ENCODE results near the gene PTMA. TPM values are rescaled to one million over a fixed set of nuclear protein-coding genes. Genes with fewer than 3 reads are reported as not detected.
A peak's percentile ranks its signal among the peaks of the same experiment; 100 is the strongest.
"Not testable (repeated sequence)": the region's sequence is repeated elsewhere in the genome, so short reads cannot be mapped to it uniquely, and the experiment has no call there.

PTMA gene
- total RNA-seq (2014; rRNA removed; shearing (Covaris generic)): 1,434 and 1,752 TPM in 2 replicates
- 1,011 and 1,252 TPM in 2 replicates for polyA plus RNA-seq (2014; cell fraction: nucleus; rRNA removed)

GRCh38 chr2:231707927-231708772, at the start of gene PTMA:
PTMA (plus strand) TSS chr2:231708525; CDS start chr2:231708707, 182 bp downstream.
- DNase-seq (ENCODE audit: extremely low read depth, low read depth): peak; percentile 99

- not testable (repeated sequence) for DNase-seq (ENCODE audit: extremely low read depth, low read depth)
These were observed 48.3 kb upstream of the PTMA start for GRCh38 chr2:231660073-231660472.

DNA sequence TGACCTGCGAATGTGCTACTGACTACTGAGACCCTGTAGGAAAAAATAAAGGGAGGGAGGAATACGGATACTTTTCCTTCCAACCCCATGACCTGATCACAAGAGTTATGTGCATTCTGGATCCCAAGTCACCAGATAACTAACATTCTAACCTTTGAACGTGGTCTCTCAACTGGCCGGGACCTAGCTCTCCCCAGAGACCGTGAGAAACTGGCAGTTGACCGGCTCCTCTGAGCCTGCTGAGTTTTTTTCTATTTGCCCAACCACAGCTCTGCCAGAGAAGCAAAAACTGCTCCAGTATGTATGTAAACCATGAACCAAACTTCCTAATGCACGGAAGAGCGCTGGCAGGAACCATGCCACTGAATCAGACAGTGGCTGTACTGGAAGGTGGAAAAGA, 47.5 kb upstream of the PTMA start:
- no peak for DNase-seq (ENCODE audit: extremely low read depth, low read depth)

DNA sequence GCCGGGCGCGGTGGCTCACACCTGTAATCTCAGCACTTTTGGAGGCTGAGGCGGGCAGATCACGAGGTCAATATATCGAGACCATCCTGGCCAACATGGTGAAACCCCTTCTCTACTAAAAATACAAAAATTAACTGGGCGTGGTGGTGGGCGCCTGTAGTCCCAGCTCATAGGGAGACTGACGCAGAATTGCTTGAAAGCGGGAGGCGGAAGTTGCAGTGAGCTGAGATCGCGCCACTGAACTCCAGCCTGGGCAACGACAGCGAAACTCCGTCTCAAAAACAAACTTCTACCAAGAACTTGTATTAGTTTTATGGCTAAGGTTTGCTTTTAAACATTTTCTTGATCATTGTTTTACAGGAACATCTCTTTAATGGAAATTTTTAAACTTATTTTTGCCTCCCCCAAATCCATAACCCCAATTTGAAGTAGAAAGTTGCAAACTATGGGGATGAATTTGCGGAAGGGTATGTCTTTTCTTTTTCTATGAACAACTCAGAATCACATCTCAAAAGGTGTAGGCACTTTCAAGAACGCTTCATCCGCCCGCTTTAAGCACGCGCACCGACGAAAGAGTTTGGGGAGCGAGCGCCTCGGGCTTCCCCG, 46.8 kb upstream of the PTMA start:
- DNase-seq (ENCODE audit: extremely low read depth, low read depth): no peak

DNA sequence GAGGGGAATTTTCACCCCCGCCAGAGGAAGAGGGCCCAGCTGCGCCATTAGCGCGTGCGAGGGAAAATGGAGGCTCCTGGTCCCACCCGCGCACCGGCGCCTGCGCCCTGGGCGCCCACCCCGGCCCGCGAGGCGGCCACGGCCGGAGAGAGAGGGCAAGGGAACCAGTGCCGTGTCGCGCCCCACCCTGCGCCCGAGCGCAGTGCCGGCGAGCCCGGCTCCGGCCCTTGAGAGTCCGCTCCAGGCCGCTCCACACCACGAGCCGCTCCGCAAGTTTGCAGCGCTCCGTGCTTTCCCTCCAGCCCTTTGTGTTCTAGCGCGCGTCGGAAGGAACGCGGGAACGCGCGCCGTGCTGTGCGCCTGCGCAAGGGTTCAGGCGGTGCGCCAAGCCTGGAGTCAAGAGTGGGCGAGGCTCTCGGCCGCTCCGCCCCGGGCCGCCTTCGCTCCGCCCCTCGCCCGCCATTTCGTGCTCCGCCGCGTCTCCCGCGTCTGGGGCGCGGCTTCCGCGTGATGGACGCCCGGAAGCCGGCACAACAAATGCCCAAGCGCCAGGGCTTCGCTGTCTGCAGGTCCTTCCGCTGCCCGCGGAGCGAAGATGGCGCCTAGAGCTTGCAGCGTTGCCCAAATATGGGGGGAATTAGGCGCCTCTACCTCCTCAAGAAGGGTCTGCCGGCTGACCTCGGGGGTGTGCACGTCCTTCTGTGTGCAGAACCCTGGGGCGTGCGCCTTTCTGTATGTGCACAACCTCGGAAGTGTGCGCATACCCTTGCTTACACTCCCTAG, 46.1 kb upstream of the PTMA start:
- DNase-seq (ENCODE audit: extremely low read depth, low read depth): peak; percentile 97

- no peak for DNase-seq (ENCODE audit: extremely low read depth, low read depth)
These were observed 45.4 kb upstream of the PTMA start for GRCh38 chr2:231662811-231663457.

DNA sequence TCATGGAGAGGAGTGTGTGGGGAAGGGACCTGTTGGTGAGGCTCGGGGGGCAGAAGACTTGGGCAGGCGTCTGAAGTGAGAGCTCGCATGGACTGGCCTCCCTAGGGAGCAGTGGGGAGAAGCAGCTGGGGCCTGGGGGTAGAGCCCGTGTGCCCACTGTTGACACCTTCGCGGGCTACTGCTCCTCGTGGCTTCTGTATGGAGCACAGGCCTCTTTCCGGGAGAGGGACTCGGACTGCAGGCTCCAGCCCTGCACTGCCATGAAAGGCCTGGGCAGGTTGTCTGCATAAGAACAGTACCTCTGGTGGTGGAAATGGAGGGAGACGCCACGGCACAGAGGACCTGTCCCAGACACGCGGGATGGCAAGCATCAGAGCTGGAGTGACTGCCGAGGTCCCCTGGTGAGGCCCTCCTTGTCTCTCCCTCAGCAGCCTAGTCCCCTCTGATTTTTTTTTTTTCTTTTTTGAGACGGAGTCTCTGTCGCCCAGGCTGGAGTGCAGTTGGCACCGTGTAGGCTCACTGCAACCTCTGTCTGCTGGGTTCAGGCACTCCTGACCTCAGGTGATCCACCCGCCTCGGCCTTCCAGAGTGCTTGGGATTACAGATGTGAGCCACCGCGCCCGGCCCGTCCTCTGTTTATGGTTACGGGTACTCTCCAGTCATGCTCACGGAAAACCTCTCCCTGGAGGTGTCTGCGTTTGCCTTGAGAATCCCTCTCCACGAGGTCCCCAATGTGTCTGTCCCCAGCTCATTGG, 44.7 kb upstream of the PTMA start:
- no peak for DNase-seq (ENCODE audit: extremely low read depth, low read depth)

DNA sequence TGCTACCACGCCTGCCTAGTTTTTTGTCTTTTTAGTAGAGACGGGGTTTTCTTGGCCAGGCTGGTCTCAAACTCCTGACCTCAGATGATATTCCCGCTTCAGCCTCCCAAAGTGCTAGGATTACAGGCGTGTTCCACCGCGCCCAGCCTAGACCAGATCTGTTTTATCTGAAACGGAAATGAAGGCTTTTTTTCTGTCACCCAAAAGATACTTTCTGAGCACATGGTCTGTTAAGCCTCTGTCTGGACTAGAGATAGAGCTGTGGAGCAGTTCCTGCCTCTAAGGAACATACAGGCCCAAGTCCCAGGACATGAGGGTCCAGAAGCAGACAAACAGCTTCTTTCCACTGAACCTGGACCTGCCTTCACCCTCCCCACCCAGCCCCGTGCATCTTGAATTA, 43.6 kb upstream of the PTMA start:
- DNase-seq (ENCODE audit: extremely low read depth, low read depth): no peak

DNA sequence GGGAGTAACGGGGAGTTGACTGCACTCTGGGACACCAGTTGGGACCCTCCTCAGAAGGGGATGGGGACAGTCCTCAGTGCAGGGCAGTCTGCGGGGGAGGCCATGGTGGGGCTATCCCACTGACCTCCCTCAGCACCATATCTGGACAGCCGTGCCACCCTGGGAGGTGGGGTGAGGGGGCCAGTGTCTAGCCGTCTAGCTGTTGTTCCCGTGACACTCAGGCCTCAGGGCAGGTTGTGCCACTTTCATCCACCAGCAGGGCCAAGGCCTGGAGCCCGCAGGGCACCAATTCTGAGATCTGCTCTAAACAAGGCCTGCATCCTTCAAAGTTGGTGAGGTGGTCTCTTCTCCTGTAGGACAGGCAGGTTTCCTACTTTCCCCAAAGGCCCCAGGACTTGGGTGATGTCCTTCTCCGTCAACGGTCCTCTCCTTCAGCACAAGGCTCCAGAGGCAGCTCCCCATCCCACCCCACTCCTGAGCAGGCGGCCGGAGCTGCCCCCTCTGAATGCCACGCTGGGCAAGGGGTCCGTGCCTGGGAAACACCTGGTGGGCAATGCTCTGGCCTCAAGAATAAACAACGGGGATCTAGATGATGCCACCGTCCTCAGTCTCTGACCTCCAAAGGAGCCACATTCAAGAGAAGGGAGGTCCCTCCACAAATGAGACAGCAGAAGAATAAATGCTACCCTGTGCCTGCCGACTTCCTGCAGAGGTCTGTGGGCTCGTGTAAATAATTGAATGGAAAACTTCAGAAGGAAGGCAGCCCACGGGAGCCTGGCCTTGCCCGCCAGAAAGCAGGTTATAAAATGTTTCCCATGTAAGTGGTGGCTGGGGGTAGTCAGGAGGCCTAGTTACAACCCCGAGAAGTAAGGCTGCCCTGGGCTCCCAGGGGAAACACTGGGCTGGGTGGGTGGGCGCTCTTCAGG, 42.8 kb upstream of the PTMA start:
- no peak for DNase-seq (ENCODE audit: extremely low read depth, low read depth)

DNA sequence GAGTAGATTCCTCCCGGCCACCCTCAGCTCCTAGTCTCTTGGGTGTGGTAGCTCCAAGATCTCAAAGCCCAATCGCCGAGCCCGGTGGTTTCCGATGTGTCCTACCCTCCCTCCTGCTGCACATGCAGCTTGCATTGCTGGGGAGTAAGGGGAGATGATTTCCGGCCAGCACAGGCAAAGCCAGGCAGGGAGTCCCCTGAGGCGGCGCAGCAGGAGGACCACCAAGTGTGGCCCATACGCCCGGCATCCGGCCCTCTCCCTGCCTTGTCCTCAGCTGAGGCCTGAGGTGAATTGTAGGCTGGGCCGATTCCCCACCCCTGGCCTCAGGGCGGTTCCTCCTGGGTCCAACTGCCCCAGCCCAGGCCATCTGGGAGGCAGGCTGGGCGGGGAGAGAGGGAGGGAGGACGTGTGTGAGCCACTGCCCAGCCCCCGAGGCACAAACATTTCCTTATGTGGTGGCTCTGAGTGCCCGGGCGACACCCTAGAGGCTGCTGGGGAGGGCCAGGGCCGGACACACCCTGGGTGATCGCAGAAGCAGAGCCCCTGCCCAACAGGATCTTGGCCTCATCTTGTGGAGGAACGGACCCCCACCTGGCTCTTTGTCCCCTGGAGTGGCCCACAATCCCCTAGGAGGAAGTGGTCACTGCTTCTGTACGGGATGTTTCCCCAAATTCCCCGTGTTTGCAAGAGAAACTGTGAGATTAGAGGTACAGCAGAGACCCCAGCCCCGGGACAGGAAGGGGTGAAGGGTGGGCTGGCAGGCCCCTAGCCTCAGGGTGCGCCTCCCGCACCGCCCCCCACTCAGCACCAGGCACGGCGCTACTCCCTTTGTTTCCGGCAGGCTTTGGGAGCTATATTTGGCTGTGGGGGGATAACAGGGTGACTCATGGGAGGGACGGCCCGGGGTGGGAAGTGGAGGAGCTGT, 41.9 kb upstream of the PTMA start:
- DNase-seq (ENCODE audit: extremely low read depth, low read depth): peak; percentile 93

DNA sequence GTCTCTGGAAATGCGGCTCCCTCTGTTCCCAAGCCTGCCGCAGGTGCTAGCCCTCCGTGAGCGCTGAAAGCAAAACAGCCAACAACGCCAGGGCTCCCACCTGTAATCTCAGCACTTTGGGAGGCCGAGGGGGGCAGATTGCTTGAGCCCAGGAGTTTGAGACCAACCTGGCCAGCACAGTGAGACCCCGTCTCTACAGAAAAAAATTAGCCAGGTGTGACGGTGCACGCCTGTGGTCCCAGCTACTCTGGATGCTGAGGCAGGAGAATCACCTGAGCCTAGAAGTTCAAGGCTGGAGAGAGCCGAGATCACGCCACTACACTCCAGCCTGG, 41.3 kb upstream of the PTMA start:
- no peak for DNase-seq (ENCODE audit: extremely low read depth, low read depth)

- DNase-seq (ENCODE audit: extremely low read depth, low read depth): no peak
These were observed 40.8 kb upstream of the PTMA start for GRCh38 chr2:231667496-231667895.

- DNase-seq (ENCODE audit: extremely low read depth, low read depth): no peak
These were observed 39.3 kb upstream of the PTMA start for GRCh38 chr2:231668981-231669380.

DNA sequence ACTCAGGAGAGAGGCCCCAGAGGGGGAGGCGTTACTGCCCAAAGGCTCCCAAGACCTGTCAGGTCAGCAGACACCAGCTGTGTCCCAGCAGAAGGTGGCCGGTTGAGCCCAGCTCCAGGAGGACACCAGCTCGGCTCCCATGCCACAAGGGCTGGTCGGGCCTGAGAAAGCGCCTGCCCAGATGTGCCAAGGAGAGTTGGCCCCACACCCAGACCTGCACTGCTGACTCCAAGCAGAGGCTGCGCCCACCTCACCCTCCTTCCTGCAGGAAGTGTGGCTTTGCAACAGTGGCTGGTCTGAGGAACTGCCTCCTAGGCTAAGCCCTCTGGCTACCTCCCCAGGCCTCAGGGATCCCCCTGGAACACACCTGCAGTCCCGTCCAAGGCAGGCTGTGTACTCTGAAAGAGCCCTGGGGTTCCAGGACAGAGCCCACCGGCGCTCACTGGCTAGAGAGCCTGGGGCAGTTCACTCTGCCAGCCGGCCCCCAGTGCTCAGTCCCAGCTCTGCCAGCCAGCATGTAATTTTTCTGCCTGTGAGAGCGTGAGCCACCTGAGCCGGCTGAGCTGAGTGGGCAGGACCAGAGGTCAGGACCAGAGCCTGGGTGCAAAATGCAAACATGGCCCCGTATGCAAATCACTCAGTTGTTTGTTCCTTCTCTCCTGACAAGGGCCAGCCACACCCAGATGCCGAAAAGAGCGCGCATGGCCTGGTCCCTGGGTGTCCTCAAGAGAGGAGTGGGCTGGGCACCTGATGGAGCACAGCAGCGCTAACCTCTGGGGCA, 36.9 kb upstream of the PTMA start:
- DNase-seq (ENCODE audit: extremely low read depth, low read depth): no peak

GRCh38 chr2:231672617-231673347, 35.5 kb upstream of the PTMA start:
- DNase-seq (ENCODE audit: extremely low read depth, low read depth): peak; percentile 60

GRCh38 chr2:231673348-231673770, 35.0 kb upstream of the PTMA start:
- peak; percentile 86 for DNase-seq (ENCODE audit: extremely low read depth, low read depth)
